H1 (cell line): ENCODE results near the gene PRKAR2A. TPM values are rescaled to one million over a fixed set of nuclear protein-coding genes. Genes with fewer than 3 reads are reported as not detected.

ENCODE experiments used
- CTCF ChIA-PET: fragments of 300-600 bp; sonication (Branson Sonifier 250); formaldehyde crosslinking; loops from one replicate; lab custom pipeline; 2021; ENCODE audit not compliant: partially characterized antibody; lab: Charles Lee
- POLR2A ChIA-PET: fragments of 300-600 bp; sonication (Branson Sonifier 250); formaldehyde crosslinking; loops from one replicate; lab custom pipeline; 2021; ENCODE audit warnings: inconsistent platforms; ENCODE audit not compliant: partially characterized antibody; lab: Charles Lee
- DNase-seq, 2 experiments: peaks; one replicate each; pipeline versions ENCODE4 v3.0.0 to v3.0.0-alpha.2; 2010 to 2022; ENCODE audit warnings: low spot score in 2 of 2, low read depth in 1 of 2, mixed read lengths in 1 of 2
- FAIRE-seq: peaks from 2 replicates; lab custom pipeline; 2011; peaks lifted over from hg19 to GRCh38; lab: Jason Lieb, UNC
- H2AFZ ChIP-seq: 2 replicates; pipeline ENCODE4 v1.8.1; 2012; ENCODE audit warnings: low read length, inconsistent platforms
- H2AK5ac ChIP-seq: 2 replicates; pipeline ENCODE4 v1.6.1; 2013; ENCODE audit warnings: low read depth, low read length
- H2BK120ac ChIP-seq: replicated peaks from 2 replicates; pipeline ENCODE3; 2013; ENCODE audit warnings: low read depth, low read length, inconsistent platforms
- H2BK12ac ChIP-seq: 2 replicates; pipeline ENCODE4 v1.6.1; 2013; ENCODE audit warnings: low read depth, low read length
- H2BK15ac ChIP-seq: 2 replicates; pipeline ENCODE4 v1.6.1; 2013; ENCODE audit warnings: low read length
- H2BK20ac ChIP-seq: 2 replicates; pipeline ENCODE4 v1.6.1; 2013; ENCODE audit warnings: low read length
- H2BK5ac ChIP-seq: 2 replicates; pipeline ENCODE4 v1.6.1; 2013; ENCODE audit warnings: low read depth, low read length
- H3K14ac ChIP-seq: 2 replicates; pipeline ENCODE4 v1.6.1; 2013; ENCODE audit warnings: inconsistent platforms; ENCODE audit not compliant: insufficient read length
- H3K18ac ChIP-seq: 2 replicates; pipeline ENCODE4 v1.6.1; 2013; ENCODE audit warnings: low read length; ENCODE audit errors: extremely low read depth
- H3K23ac ChIP-seq: 2 replicates; pipeline ENCODE4 v1.6.1; 2013; ENCODE audit warnings: inconsistent platforms; ENCODE audit not compliant: insufficient read length
- H3K23me2 ChIP-seq: 2 replicates; pipeline ENCODE4 v1.6.1; 2013; ENCODE audit warnings: low read depth, low read length
- H3K27ac ChIP-seq: 2 replicates; pipeline ENCODE4 v1.6.1; 2011; ENCODE audit warnings: low read depth, low read length, inconsistent platforms
- H3K27me3 ChIP-seq, 4 experiments: replicated peaks in 1 of 4; 1 replicate in 1 of 4; 2 replicates in 3 of 4; pipeline versions ENCODE4 v1.6.1 to v1.8.1; 2011 to 2013; ENCODE audit warnings: low read length in 3 of 4, mild to moderate bottlenecking in 3 of 4, inconsistent platforms in 2 of 4, mixed read lengths in 2 of 4, moderate library complexity in 1 of 4; ENCODE audit not compliant: control insufficient read depth in 3 of 4, insufficient read depth in 3 of 4; ENCODE audit errors: extremely low read depth in 1 of 4
- H3K36me3 ChIP-seq, 4 experiments: 2 replicates each; pipeline versions ENCODE4 v1.6.1 to v1.8.1; 2011 to 2013; ENCODE audit warnings: mild to moderate bottlenecking in 4 of 4, low read length in 3 of 4, moderate library complexity in 2 of 4, control low read depth in 1 of 4, inconsistent platforms in 1 of 4; ENCODE audit not compliant: insufficient read depth in 4 of 4, control insufficient read depth in 2 of 4
- H3K4ac ChIP-seq: replicated peaks from 2 replicates; pipeline ENCODE3; 2013; ENCODE audit warnings: low read length, low read depth, mixed read lengths, inconsistent platforms; ENCODE audit not compliant: insufficient read length
- H3K4me1 ChIP-seq, 4 experiments: replicated peaks in 1 of 4; 1 replicate in 1 of 4; 2 replicates in 3 of 4; pipeline versions ENCODE4 v1.6.1 to v1.8.1; 2011 to 2013; ENCODE audit warnings: low read length in 3 of 4, inconsistent platforms in 2 of 4, mixed read lengths in 1 of 4; ENCODE audit not compliant: insufficient read depth in 4 of 4, control insufficient read depth in 3 of 4
- H3K4me2 ChIP-seq, 2 experiments: 2 replicates each; pipeline versions ENCODE4 v1.6.1 to v1.8.1; 2011 to 2013; ENCODE audit warnings: low read depth in 2 of 2, low read length in 2 of 2, control low read depth in 1 of 2, inconsistent platforms in 1 of 2, mild to moderate bottlenecking in 1 of 2; ENCODE audit not compliant: insufficient read depth in 1 of 2
- H3K4me3 ChIP-seq, 4 experiments: fragments of 200-600, 300-600 bp in 1 of 4; sonication (generic), shearing (Covaris generic), sonication (Bioruptor Twin) in 1 of 4; 2 replicates each; pipeline versions ENCODE4 v1.5.1 to v1.8.1; 2011 to 2016; ENCODE audit warnings: low read length in 4 of 4, low read depth in 3 of 4, control low read depth in 2 of 4, inconsistent platforms in 2 of 4, mild to moderate bottlenecking in 2 of 4, mixed read lengths in 1 of 4, moderate library complexity in 1 of 4; ENCODE audit not compliant: insufficient read depth in 2 of 4; ENCODE audit errors: extremely low read depth in 1 of 4
- H3K56ac ChIP-seq: replicated peaks from 2 replicates; pipeline ENCODE3; 2013; ENCODE audit warnings: low read depth, mild to moderate bottlenecking, mixed read lengths, low read length, inconsistent platforms; ENCODE audit not compliant: insufficient read length
- H3K79me1 ChIP-seq: 2 replicates; pipeline ENCODE4 v1.6.1; 2013; ENCODE audit warnings: low read depth, low read length, control low read depth
- H3K79me2 ChIP-seq, 2 experiments: 2 replicates each; pipeline versions ENCODE4 v1.6.1 to v1.8.1; 2012 to 2013; ENCODE audit warnings: low read length in 2 of 2, mild to moderate bottlenecking in 2 of 2, inconsistent platforms in 1 of 2; ENCODE audit not compliant: insufficient read depth in 2 of 2, control insufficient read depth in 1 of 2
- H3K9ac ChIP-seq, 4 experiments: replicated peaks in 1 of 4; 1 replicate in 1 of 4; 2 replicates in 3 of 4; pipeline versions ENCODE4 v1.6.1 to v1.8.1; 2011 to 2013; ENCODE audit warnings: low read depth in 3 of 4, low read length in 3 of 4, control low read depth in 2 of 4, mild to moderate bottlenecking in 2 of 4, moderate library complexity in 2 of 4, inconsistent platforms in 1 of 4; ENCODE audit errors: extremely low read depth in 1 of 4
- H3K9me3 ChIP-seq, 2 experiments: 2 replicates each; pipeline versions ENCODE4 v1.6.1 to v1.8.1; 2012 to 2013; ENCODE audit warnings: mild to moderate bottlenecking in 2 of 2, moderate library complexity in 2 of 2, control low read depth in 1 of 2, inconsistent platforms in 1 of 2, low read depth in 1 of 2, low read length in 1 of 2, mixed read lengths in 1 of 2; ENCODE audit not compliant: insufficient read depth in 2 of 2
- H4K20me1 ChIP-seq, 2 experiments: replicated peaks in 1 of 2; 2 replicates each; pipeline versions ENCODE3 to v1.8.1; 2011 to 2013; ENCODE audit warnings: inconsistent platforms in 2 of 2, low read length in 2 of 2, mild to moderate bottlenecking in 1 of 2; ENCODE audit not compliant: insufficient read depth in 2 of 2, control insufficient read depth in 1 of 2
- H4K5ac ChIP-seq: 2 replicates; pipeline ENCODE4 v1.6.1; 2013; ENCODE audit warnings: low read length, low read depth, mixed read lengths, inconsistent platforms; ENCODE audit not compliant: insufficient read length
- H4K8ac ChIP-seq: 2 replicates; pipeline ENCODE4 v1.8.0; 2013; ENCODE audit warnings: mild to moderate bottlenecking, moderate library complexity, low read length, inconsistent platforms; ENCODE audit not compliant: insufficient read depth; ENCODE audit errors: extremely low read depth
- H4K91ac ChIP-seq: replicated peaks from 2 replicates; pipeline ENCODE3; 2013; ENCODE audit warnings: low read length, mixed read lengths, inconsistent platforms; ENCODE audit not compliant: insufficient read length
- CREB1 ChIP-seq: IDR thresholded peaks from 2 replicates; pipeline ENCODE4 v1.6.1; 2012; ENCODE audit warnings: inconsistent platforms
- HDAC6 ChIP-seq: IDR thresholded peaks from one replicate; pipeline ENCODE4 v1.7.1; 2012; ENCODE audit warnings: low read depth, mild to moderate bottlenecking, inconsistent platforms, low read length, moderate library complexity
- KDM4A ChIP-seq: IDR thresholded peaks from one replicate; pipeline ENCODE4 v1.7.1; 2012; ENCODE audit warnings: low read depth, mild to moderate bottlenecking, moderate library complexity, low read length, inconsistent platforms; ENCODE audit not compliant: severe bottlenecking
- WGBS, 2 experiments: shearing (Covaris generic) in 1 of 2; methylation state at CpG; one replicate each; pipeline versions ENCODE4 v1.1.6 to v1.1.7; 2013 to 2015; ENCODE audit warnings: low lambda C conversion rate in 2 of 2, mixed read lengths in 2 of 2, inconsistent platforms in 1 of 2, low coverage in 1 of 2, missing lambda C conversion rate in 1 of 2; ENCODE audit not compliant: insufficient replicate concordance in 2 of 2, insufficient coverage in 1 of 2, insufficient read length in 1 of 2; ENCODE audit errors: extremely low coverage in 1 of 2, missing lambda C conversion rate in 1 of 2; 5-methylcytosine and 5-hydroxymethylcytosine counted together
- polyA plus RNA-seq, 7 experiments: library from polyadenylated mRNA; depleted of rRNA in 3 of 7; stranded (reverse) in 5 of 7; unstranded in 2 of 7; fragments of >200 nt in 5 of 7; fragments of 200-250 nt in 2 of 7; gene quantifications; 1 replicate in 5 of 7; 2 replicates in 1 of 7; 4 replicates in 1 of 7; pipeline versions ENCODE4 v1.2.1 to v1.2.3, GENCODE V29; 2011 to 2013; ENCODE audit warnings: missing spikeins in 2 of 7, mixed read lengths in 2 of 7
- total RNA-seq: library from RNA; stranded (reverse); fragmentation: NEBNext Ultra II Directional; extraction: Animal tissue kit (Norgen Biotek cat#: 25700); gene quantifications from 2 replicates; pipeline ENCODE4 v1.2.1, GENCODE V29; 2021

Gene PRKAR2A
- total and polyA plus RNA-seq, 2 of the 8 experiments (the other 6 are each of a cell fraction or from before 2014, with no cell fraction given), result 6.3 to 42.4 TPM

DNA sequence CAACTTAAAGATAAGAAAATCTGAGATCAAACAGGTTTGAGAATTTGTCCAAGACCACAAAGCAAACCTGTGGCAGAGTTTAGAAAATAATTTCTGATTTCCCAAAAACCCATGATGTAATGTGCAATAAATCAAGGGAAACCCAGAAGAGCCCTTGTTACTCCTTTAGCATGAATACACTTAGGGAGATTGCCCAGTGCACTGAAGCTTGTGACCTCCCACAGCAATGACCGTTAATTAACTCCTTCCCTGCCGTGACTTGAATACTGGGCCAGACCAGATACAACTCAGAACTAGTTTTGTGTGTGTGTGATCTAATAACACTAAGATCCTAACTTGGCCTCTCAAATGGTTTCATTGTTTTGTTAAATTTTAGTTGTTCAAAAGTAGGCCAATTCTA, 2.5 kb downstream of the PRKAR2A start:
- H3K79me2 ChIP-seq, result no peaks in the 10 kb centered on the region
- H3K23ac ChIP-seq, result no peak overlapping the region
- TF ChIP-seq CREB1 (no peak), HDAC6 (no peak), KDM4A (no peak)
- H3K4ac ChIP-seq, result no peak overlapping the region
- no peak overlapping the region for H3K27ac ChIP-seq
- H3K9me3 ChIP-seq, result no peaks in the 10 kb centered on the region
- H2BK5ac ChIP-seq, result no peak overlapping the region
- H3K4me1 ChIP-seq, result 0 out of 7 replicates have a peak, but pooled peaks cover 0 to 2% (median 0%) of the 10 kb centered on the region in 4 experiments
- FAIRE-seq, result no peak
- no peak for DNase-seq
- H4K91ac ChIP-seq, result no peak overlapping the region
- no peak overlapping the region for H2BK20ac ChIP-seq
- H2BK120ac ChIP-seq, result no peak overlapping the region
- H4K8ac ChIP-seq, result no peak overlapping the region
- 83% methylated on average over 2 of the region's 2 CpGs; no CpG with 5 or more reads in 1 of the 2 experiments for WGBS, 2 experiments
- H3K23me2 ChIP-seq, result peaks cover 10% of the 10 kb centered on the region
- H2BK12ac ChIP-seq, result no peak overlapping the region
- no peak overlapping the region for H3K18ac ChIP-seq
- no peaks in the 10 kb centered on the region for H3K79me1 ChIP-seq
- no peak overlapping the region for H2AFZ ChIP-seq
- no peak overlapping the region for H3K4me3 ChIP-seq
- no peak overlapping the region for H2AK5ac ChIP-seq
- no peak overlapping the region for H3K14ac ChIP-seq
- H4K5ac ChIP-seq, result no peak overlapping the region
- ChIA-PET POLR2A (interaction anchor here (0.6 to 1.5 kb wide), 3 partner anchors 8 to 49 kb away, joined by 3 to 6 read pairs (median 3); no protein-coding TSS in a partner anchor), CTCF (interaction anchor here (0.7 kb wide), 1 partner anchor 26 kb away, joined by 3 read pairs; no protein-coding TSS in a partner anchor)
- no peak overlapping the region for H2BK15ac ChIP-seq
- H4K20me1 ChIP-seq, result no peaks in the 10 kb centered on the region
- H3K4me2 ChIP-seq, result no peak overlapping the region
- peaks cover 0 to 5% (median 0%) of the 10 kb centered on the region in 4 experiments; a peak in 2 of 7 replicates for H3K27me3 ChIP-seq
- H3K56ac ChIP-seq, result no peak overlapping the region
- H3K36me3 ChIP-seq, result no peaks in the 10 kb centered on the region
- no peak overlapping the region for H3K9ac ChIP-seq
